Measurements from ENCODE around the gene SHC3. TPM values are rescaled to one million over a fixed set of nuclear protein-coding genes. Genes with fewer than 3 reads are reported as not detected.

SHC3 gene
- total RNA-seq, 1 donor: 0.36 TPM

DNA sequence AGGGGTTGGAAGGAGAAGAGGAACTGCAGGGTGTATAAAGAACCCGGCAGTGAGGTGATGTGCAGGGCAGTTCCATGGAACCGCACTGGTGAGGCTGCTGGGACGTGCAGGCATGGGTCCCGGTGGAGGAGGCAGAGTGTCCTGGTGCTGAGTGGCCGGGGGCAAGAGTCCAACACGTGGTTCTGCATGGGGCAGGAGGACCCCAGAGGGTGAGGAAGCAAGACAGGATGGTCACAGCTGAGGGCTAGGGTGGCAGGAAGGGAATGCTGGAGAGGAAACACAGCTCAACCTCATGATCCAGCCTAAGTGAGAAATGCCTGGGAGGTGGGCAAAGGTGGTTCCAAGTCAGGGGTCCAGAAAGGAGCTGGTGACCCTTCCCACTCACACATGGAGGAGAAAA is 100.2 kb downstream of the SHC3 start:
- no peak overlapping the region for H3K27ac ChIP-seq (ENCODE audit: low read depth, low read length)
- peaks cover 3% of the 10 kb centered on the region for H3K27me3 ChIP-seq (ENCODE audit: insufficient read depth, low read length)
- no peaks in the 10 kb centered on the region for H4K20me1 ChIP-seq (ENCODE audit: insufficient read depth, low read length)
- H3K4me2 ChIP-seq (ENCODE audit: insufficient read depth, low read length): no peak overlapping the region
- H3K36me3 ChIP-seq (ENCODE audit: insufficient read depth, low read length): no peaks in the 10 kb centered on the region
- no peak overlapping the region for H2AFZ ChIP-seq (ENCODE audit: low read length)
- no peak for DNase-seq (ENCODE audit: insufficient read length, low spot score, missing footprints)
- peaks cover 4% of the 10 kb centered on the region for H3K9me3 ChIP-seq (ENCODE audit: low read depth, low read length)
- no peaks in the 10 kb centered on the region for H3K79me2 ChIP-seq (ENCODE audit: insufficient read depth, low read length)
- no peak overlapping the region for H3K4me3 ChIP-seq (ENCODE audit: insufficient read depth, low read length)
- H3K4me1 ChIP-seq (ENCODE audit: insufficient read depth, low read length): no peaks in the 10 kb centered on the region
- TF ChIP-seq, protein P1, sequence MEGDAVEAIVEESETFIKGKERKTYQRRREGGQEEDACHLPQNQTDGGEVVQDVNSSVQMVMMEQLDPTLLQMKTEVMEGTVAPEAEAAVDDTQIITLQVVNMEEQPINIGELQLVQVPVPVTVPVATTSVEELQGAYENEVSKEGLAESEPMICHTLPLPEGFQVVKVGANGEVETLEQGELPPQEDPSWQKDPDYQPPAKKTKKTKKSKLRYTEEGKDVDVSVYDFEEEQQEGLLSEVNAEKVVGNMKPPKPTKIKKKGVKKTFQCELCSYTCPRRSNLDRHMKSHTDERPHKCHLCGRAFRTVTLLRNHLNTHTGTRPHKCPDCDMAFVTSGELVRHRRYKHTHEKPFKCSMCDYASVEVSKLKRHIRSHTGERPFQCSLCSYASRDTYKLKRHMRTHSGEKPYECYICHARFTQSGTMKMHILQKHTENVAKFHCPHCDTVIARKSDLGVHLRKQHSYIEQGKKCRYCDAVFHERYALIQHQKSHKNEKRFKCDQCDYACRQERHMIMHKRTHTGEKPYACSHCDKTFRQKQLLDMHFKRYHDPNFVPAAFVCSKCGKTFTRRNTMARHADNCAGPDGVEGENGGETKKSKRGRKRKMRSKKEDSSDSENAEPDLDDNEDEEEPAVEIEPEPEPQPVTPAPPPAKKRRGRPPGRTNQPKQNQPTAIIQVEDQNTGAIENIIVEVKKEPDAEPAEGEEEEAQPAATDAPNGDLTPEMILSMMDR (IDR thresholded peaks at IDR 0.05; ENCODE audit: extremely low read depth, low read depth, low read length): no peak

DNA sequence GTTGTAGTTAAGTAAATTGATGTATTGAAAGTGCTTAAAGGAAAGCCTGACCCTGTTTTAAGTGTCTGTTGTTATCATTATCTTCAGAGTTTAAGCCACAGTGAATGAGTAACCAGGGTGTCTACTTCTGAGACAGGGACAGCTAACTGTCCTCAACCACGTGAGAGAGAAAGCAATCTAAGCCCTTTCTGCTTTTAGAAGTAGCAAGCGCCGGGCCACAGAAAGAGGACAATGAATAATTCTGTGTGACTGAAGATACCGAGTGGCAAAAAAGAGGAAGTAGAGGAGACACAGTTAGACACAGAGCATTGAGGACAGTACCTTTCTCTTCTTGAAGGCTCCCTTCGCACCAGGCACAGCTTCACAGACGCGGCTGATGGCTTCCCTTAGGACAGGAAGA is 101.1 kb downstream of the SHC3 start:
- TF ChIP-seq, protein P1 (IDR thresholded peaks at IDR 0.05; ENCODE audit: extremely low read depth, low read depth, low read length): no peak
- DNase-seq (ENCODE audit: insufficient read length, low spot score, missing footprints): no peak
- H2AFZ ChIP-seq (ENCODE audit: low read length): peak overlapping the region; percentile 42
- no peaks in the 10 kb centered on the region for H3K79me2 ChIP-seq (ENCODE audit: insufficient read depth, low read length)
- H3K4me2 ChIP-seq (ENCODE audit: insufficient read depth, low read length): no peak overlapping the region
- H3K27me3 ChIP-seq (ENCODE audit: insufficient read depth, low read length): no peaks in the 10 kb centered on the region
- no peaks in the 10 kb centered on the region for H3K9me3 ChIP-seq (ENCODE audit: low read depth, low read length)
- no peaks in the 10 kb centered on the region for H4K20me1 ChIP-seq (ENCODE audit: insufficient read depth, low read length)
- no peak overlapping the region for H3K27ac ChIP-seq (ENCODE audit: low read depth, low read length)
- H3K4me3 ChIP-seq (ENCODE audit: insufficient read depth, low read length): no peak overlapping the region
- H3K36me3 ChIP-seq (ENCODE audit: insufficient read depth, low read length): no peaks in the 10 kb centered on the region
- H3K4me1 ChIP-seq (ENCODE audit: insufficient read depth, low read length): no peaks in the 10 kb centered on the region

DNA sequence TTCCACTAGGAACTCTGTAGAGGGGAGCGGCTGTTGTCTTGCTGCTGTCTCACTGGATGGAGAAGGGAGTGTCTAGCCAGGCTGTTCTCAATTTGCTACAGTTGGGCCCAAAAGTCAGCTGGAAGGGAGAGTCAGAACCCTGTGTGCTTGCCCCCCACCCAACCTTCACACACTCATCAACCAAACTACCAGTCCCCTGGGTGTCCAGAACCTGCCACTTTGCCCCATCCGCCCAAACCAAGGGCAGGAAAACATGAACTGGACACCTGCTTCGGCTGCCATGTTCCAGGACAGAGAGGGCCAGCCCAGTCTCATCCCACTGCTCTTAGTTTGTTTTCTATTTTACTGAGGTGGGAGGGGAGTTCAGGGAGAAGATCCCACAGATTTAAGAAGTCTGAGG is 105.2 kb downstream of the SHC3 start:
- no peak for DNase-seq (ENCODE audit: insufficient read length, low spot score, missing footprints)
- no peaks in the 10 kb centered on the region for H3K4me1 ChIP-seq (ENCODE audit: insufficient read depth, low read length)
- TF ChIP-seq, protein P1 (IDR thresholded peaks at IDR 0.05; ENCODE audit: extremely low read depth, low read depth, low read length): no peak
- no peak overlapping the region for H3K4me3 ChIP-seq (ENCODE audit: insufficient read depth, low read length)
- H3K9me3 ChIP-seq (ENCODE audit: low read depth, low read length): no peaks in the 10 kb centered on the region
- H3K27me3 ChIP-seq (ENCODE audit: insufficient read depth, low read length): no peaks in the 10 kb centered on the region
- no peak overlapping the region for H3K4me2 ChIP-seq (ENCODE audit: insufficient read depth, low read length)
- no peak overlapping the region for H3K27ac ChIP-seq (ENCODE audit: low read depth, low read length)
- H2AFZ ChIP-seq (ENCODE audit: low read length): no peak overlapping the region
- no peaks in the 10 kb centered on the region for H4K20me1 ChIP-seq (ENCODE audit: insufficient read depth, low read length)
- no peaks in the 10 kb centered on the region for H3K79me2 ChIP-seq (ENCODE audit: insufficient read depth, low read length)
- no peaks in the 10 kb centered on the region for H3K36me3 ChIP-seq (ENCODE audit: insufficient read depth, low read length)

DNA sequence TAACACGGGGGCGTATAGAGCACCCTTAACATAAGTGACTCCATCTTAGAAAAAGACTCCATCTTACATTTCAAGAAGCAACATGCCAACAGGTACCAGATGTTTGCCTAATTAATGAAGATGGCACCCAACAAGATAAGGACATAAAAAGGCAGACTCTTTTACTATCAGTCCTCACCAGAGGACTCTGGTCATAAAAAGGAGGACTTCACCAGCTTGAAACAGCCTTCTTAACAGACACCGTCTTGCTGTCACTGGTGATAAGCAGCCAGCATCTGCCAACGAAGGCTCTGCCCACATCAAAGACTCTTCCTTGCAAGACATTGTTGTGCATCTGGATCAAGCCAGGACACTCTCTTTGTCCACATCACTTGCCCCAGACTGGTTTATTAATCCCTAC is 107.0 kb downstream of the SHC3 start:
- H4K20me1 ChIP-seq (ENCODE audit: insufficient read depth, low read length): no peaks in the 10 kb centered on the region
- H2AFZ ChIP-seq (ENCODE audit: low read length): no peak overlapping the region
- no peak overlapping the region for H3K4me3 ChIP-seq (ENCODE audit: insufficient read depth, low read length)
- no peaks in the 10 kb centered on the region for H3K9me3 ChIP-seq (ENCODE audit: low read depth, low read length)
- H3K4me1 ChIP-seq (ENCODE audit: insufficient read depth, low read length): no peaks in the 10 kb centered on the region
- H3K27me3 ChIP-seq (ENCODE audit: insufficient read depth, low read length): no peaks in the 10 kb centered on the region
- TF ChIP-seq, protein P1 (IDR thresholded peaks at IDR 0.05; ENCODE audit: extremely low read depth, low read depth, low read length): no peak
- no peak for DNase-seq (ENCODE audit: insufficient read length, low spot score, missing footprints)
- H3K27ac ChIP-seq (ENCODE audit: low read depth, low read length): no peak overlapping the region
- no peak overlapping the region for H3K4me2 ChIP-seq (ENCODE audit: insufficient read depth, low read length)
- no peaks in the 10 kb centered on the region for H3K79me2 ChIP-seq (ENCODE audit: insufficient read depth, low read length)
- no peaks in the 10 kb centered on the region for H3K36me3 ChIP-seq (ENCODE audit: insufficient read depth, low read length)

All from osteoblast (primary cell).